Measurements from ENCODE around the gene ROR1.

DNA sequence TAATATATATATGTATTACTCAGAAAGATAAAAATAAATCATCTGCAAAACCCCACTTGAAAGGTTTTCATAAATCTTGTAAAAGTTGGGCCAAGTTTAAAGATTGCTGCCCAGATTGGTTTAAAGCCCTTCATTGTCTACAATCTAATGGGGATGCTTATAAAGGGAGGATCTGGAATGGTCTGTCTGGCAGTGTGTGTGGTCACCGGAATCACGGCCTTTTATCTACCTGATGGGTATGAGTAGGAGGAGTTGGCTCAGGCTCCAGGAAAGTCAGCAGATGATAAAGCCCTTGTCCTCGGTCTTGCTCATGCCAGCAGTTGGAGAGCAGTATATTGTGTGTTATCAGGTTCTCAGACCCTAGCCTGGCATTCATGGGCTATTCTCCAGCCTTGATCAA is 197.7 kb downstream of the ROR1 start:
- no peak for TF ChIP-seq CTCF (IDR thresholded peaks at IDR 0.05 in 2 of 3, conservative IDR thresholded peaks at IDR 0.05 in 1 of 3; ENCODE audit: borderline replicate concordance in 1 of 3, insufficient read depth in 1 of 3, low read depth in 2 of 3, low read length in 2 of 3)
- no peak for TF ChIP-seq TCF7L2 (IDR thresholded peaks at IDR 0.05; ENCODE audit: borderline replicate concordance, extremely low read depth, insufficient read depth, insufficient read length)
- no peak for TF ChIP-seq POLR2AphosphoS5 (IDR thresholded peaks at IDR 0.05; ENCODE audit: low read depth, low read length)
- TF ChIP-seq ZNF274 (IDR thresholded peaks at IDR 0.05; ENCODE audit: low read depth, low read length), result no peak
- TF ChIP-seq, protein P1, sequence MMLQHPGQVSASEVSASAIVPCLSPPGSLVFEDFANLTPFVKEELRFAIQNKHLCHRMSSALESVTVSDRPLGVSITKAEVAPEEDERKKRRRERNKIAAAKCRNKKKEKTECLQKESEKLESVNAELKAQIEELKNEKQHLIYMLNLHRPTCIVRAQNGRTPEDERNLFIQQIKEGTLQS (IDR thresholded peaks at IDR 0.05), result no peak
- TF ChIP-seq EZH2 (IDR thresholded peaks at IDR 0.05), result no peak
- no peak for TF ChIP-seq POLR2A (IDR thresholded peaks at IDR 0.05; ENCODE audit: borderline replicate concordance, extremely low read depth, insufficient read depth, insufficient read length)
- TF ChIP-seq ZFX (IDR thresholded peaks at IDR 0.05), result no peak
- TF ChIP-seq, protein P2, sequence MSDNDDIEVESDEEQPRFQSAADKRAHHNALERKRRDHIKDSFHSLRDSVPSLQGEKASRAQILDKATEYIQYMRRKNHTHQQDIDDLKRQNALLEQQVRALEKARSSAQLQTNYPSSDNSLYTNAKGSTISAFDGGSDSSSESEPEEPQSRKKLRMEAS (IDR thresholded peaks at IDR 0.05), result no peak
- no peak for TF ChIP-seq EZH2phosphoT487 (IDR thresholded peaks at IDR 0.05; ENCODE audit: borderline replicate concordance)
- TF ChIP-seq SP1 (IDR thresholded peaks at IDR 0.05; ENCODE audit: low read depth), result no peak
- no peak for TF ChIP-seq JUND (IDR thresholded peaks at IDR 0.05)
- no peak for TF ChIP-seq CEBPB (IDR thresholded peaks at IDR 0.05; ENCODE audit: low read depth)

Data from HCT116 (cell line).